ENCODE data around the gene DOCK3.

GRCh38 chr3:51381333-51381705 lies 706.6 kb downstream of the DOCK3 start:
- TF ChIP-seq CTCF (IDR thresholded peaks at IDR 0.05; ENCODE audit: insufficient read depth, low read length) (no peak), POLR2AphosphoS5 (IDR thresholded peaks at IDR 0.05; ENCODE audit: low read depth) (no peak)

Data from HL-60 (cell line).